GM18873 (cell line): Measurements from ENCODE around the gene DGLUCY.
"Not testable (repeated sequence)": the region's sequence is repeated elsewhere in the genome, so short reads cannot be mapped to it uniquely, and the experiment has no call there.

ENCODE experiments used
- ATAC-seq: cut with Tn5 transposase; IDR thresholded peaks from one replicate; pipeline ENCODE4 v1.9.1; 2021; ENCODE audit warnings: mild to moderate bottlenecking, moderate library complexity, moderate number of reproducible peaks; ENCODE audit not compliant: unreplicated experiment, low FRiP score

Gene DGLUCY

GRCh38 chr14:91113829-91114078 lies at the start of gene DGLUCY:
Gene DGLUCY, plus strand, starts transcription at chr14:91114073. Its CDS starts 46,222 bp downstream, at chr14:91160295.
- peak; percentile 52 for ATAC-seq

GRCh38 chr14:91065266-91065665 lies 48.6 kb upstream of the DGLUCY start:
- no peak for ATAC-seq

GRCh38 chr14:91067186-91067585 lies 46.7 kb upstream of the DGLUCY start:
- no peak for ATAC-seq

GRCh38 chr14:91068642-91069041 lies 45.2 kb upstream of the DGLUCY start:
- no peak for ATAC-seq

- no peak for ATAC-seq
These were observed 43.3 kb upstream of the DGLUCY start for GRCh38 chr14:91070572-91070971.

GRCh38 chr14:91075553-91075952 lies 38.3 kb upstream of the DGLUCY start:
- ATAC-seq, result no peak

GRCh38 chr14:91078095-91078737 lies 35.7 kb upstream of the DGLUCY start:
- peak; percentile 56 for ATAC-seq

GRCh38 chr14:91080071-91080470 lies 33.8 kb upstream of the DGLUCY start:
- no peak for ATAC-seq

GRCh38 chr14:91082282-91082681 lies 31.6 kb upstream of the DGLUCY start:
- no peak for ATAC-seq

GRCh38 chr14:91084516-91084915 lies 29.4 kb upstream of the DGLUCY start:
- ATAC-seq, result no peak

- not testable (repeated sequence) for ATAC-seq
These were observed 26.4 kb upstream of the DGLUCY start for GRCh38 chr14:91087470-91087869.

- ATAC-seq, result no peak
These were observed 25.2 kb upstream of the DGLUCY start for GRCh38 chr14:91088585-91089235.

GRCh38 chr14:91089958-91090535 lies 23.8 kb upstream of the DGLUCY start:
- no peak for ATAC-seq

- no peak for ATAC-seq
These were observed 23.1 kb upstream of the DGLUCY start for GRCh38 chr14:91090743-91091142.

- ATAC-seq, result no peak
These were observed 21.8 kb upstream of the DGLUCY start for GRCh38 chr14:91092073-91092472.

GRCh38 chr14:91093743-91094472 lies 20.0 kb upstream of the DGLUCY start:
- ATAC-seq, result not testable (repeated sequence)

- no peak for ATAC-seq
These were observed 19.1 kb upstream of the DGLUCY start for GRCh38 chr14:91094772-91095171.

- ATAC-seq, result no peak
These were observed 18.7 kb upstream of the DGLUCY start for GRCh38 chr14:91095178-91095577.

- ATAC-seq, result not testable (repeated sequence)
These were observed 16.2 kb upstream of the DGLUCY start for GRCh38 chr14:91097657-91098056.

GRCh38 chr14:91098591-91098990 lies 15.3 kb upstream of the DGLUCY start:
- ATAC-seq, result no peak

GRCh38 chr14:91100102-91100501 lies 13.8 kb upstream of the DGLUCY start:
- ATAC-seq, result no peak
